Mesendoderm (in vitro differentiated cells): Measurements from ENCODE around the gene OR10A2.
A peak's percentile ranks its signal among the peaks of the same experiment; 100 is the strongest.
"Not testable (repeated sequence)": the region's sequence is repeated elsewhere in the genome, so short reads cannot be mapped to it uniquely, and the experiment has no call there.

ENCODE experiments used
- DNase-seq: peaks from one replicate; pipeline ENCODE4 v3.0.0; 2013
- H2AK5ac ChIP-seq: 2 replicates; pipeline ENCODE4 v1.6.1; 2013; ENCODE audit warnings: low read length, inconsistent platforms
- H2BK120ac ChIP-seq: 2 replicates; pipeline ENCODE4 v1.6.1; 2013; ENCODE audit warnings: low read depth, mild to moderate bottlenecking, low read length, moderate library complexity, mixed read lengths
- H2BK15ac ChIP-seq: replicated peaks from 2 replicates; pipeline ENCODE4 v1.6.1; 2013; ENCODE audit warnings: low read depth, mild to moderate bottlenecking, moderate library complexity
- H2BK5ac ChIP-seq: 2 replicates; pipeline ENCODE4 v1.6.1; 2013; ENCODE audit warnings: low read length, inconsistent platforms
- H3K18ac ChIP-seq: 2 replicates; pipeline ENCODE4 v1.6.1; 2013; ENCODE audit warnings: mild to moderate bottlenecking, low read length, mixed read lengths
- H3K23ac ChIP-seq: one replicate; pipeline ENCODE4 v1.6.1; 2013; ENCODE audit warnings: low read length
- H3K27ac ChIP-seq: 2 replicates; pipeline ENCODE4 v1.5.1; 2013; ENCODE audit warnings: low read depth, mild to moderate bottlenecking, inconsistent platforms, low read length, moderate library complexity
- H3K27me3 ChIP-seq: 2 replicates; pipeline ENCODE4 v1.6.1; 2013; ENCODE audit warnings: low read length, control low read depth, mild to moderate bottlenecking, inconsistent platforms; ENCODE audit not compliant: insufficient read depth, poor library complexity
- H3K36me3 ChIP-seq: 2 replicates; pipeline ENCODE4 v1.6.1; 2013; ENCODE audit warnings: low read length, inconsistent platforms; ENCODE audit not compliant: control insufficient read depth, insufficient read depth
- H3K4ac ChIP-seq: one replicate; pipeline ENCODE4 v1.6.1; 2013; ENCODE audit warnings: low read depth, mild to moderate bottlenecking, low read length, moderate library complexity
- H3K4me1 ChIP-seq: 2 replicates; pipeline ENCODE4 v1.6.1; 2013; ENCODE audit warnings: low read depth, low read length, inconsistent platforms; ENCODE audit not compliant: control insufficient read depth
- H3K4me2 ChIP-seq: 2 replicates; pipeline ENCODE4 v1.6.1; 2013; ENCODE audit warnings: low read length
- H3K4me3 ChIP-seq: 2 replicates; pipeline ENCODE4 v1.5.1; 2013; ENCODE audit warnings: mild to moderate bottlenecking, low read length
- H3K56ac ChIP-seq: one replicate; pipeline ENCODE4 v1.6.1; 2013; ENCODE audit warnings: low read length
- H3K79me1 ChIP-seq: 2 replicates; pipeline ENCODE4 v1.6.1; 2013; ENCODE audit warnings: low read length, inconsistent platforms
- H3K79me2 ChIP-seq: 2 replicates; pipeline ENCODE4 v1.6.1; 2013; ENCODE audit warnings: mild to moderate bottlenecking, low read length; ENCODE audit not compliant: control insufficient read depth, insufficient read depth
- H3K9ac ChIP-seq: 2 replicates; pipeline ENCODE4 v1.6.1; 2013; ENCODE audit warnings: low read length, inconsistent platforms
- H4K5ac ChIP-seq: one replicate; pipeline ENCODE4 v1.6.1; 2013; ENCODE audit warnings: low read length
- H4K8ac ChIP-seq: one replicate; pipeline ENCODE4 v1.6.1; 2013; ENCODE audit warnings: low read depth, mild to moderate bottlenecking, control low read depth, low read length, moderate library complexity
- WGBS: extraction: QIAGEN DNeasy Blood & Tissue Kit; methylation state at CpG from one replicate; pipeline ENCODE4 v1.1.7; 2013; ENCODE audit warnings: low lambda C conversion rate, missing lambda C conversion rate; ENCODE audit not compliant: insufficient coverage; ENCODE audit errors: extremely low coverage; 5-methylcytosine and 5-hydroxymethylcytosine counted together

Gene OR10A2

GRCh38 chr11:6900327-6900999 is 37.6 kb downstream of the OR10A2 start:
- Histone ChIP-seq H3K79me2 (no peaks in the 10 kb centered on the region), H3K4ac (no peak overlapping the region), H4K8ac (no peak overlapping the region), H3K27me3 (no peaks in the 10 kb centered on the region), H2AK5ac (no peak overlapping the region), H2BK5ac (no peak overlapping the region), H2BK15ac (no peak overlapping the region), H2BK120ac (no peak overlapping the region), H3K18ac (no peak overlapping the region), H3K36me3 (no peaks in the 10 kb centered on the region), H4K5ac (no peak overlapping the region), H3K4me3 (no peak overlapping the region), H3K9ac (no peak overlapping the region), H3K56ac (no peak overlapping the region), H3K4me1 (no peaks in the 10 kb centered on the region), H3K23ac (no peak overlapping the region), H3K27ac (no peak overlapping the region), H3K79me1 (no peaks in the 10 kb centered on the region), H3K4me2 (no peak overlapping the region)
- no CpG with 5 or more reads among the region's 2 CpGs for WGBS
- DNase-seq, result peak; percentile 48

GRCh38 chr11:6904804-6905203 is 41.9 kb downstream of the OR10A2 start:
- H3K27me3 ChIP-seq, H3K23ac ChIP-seq, H3K4ac ChIP-seq, H3K56ac ChIP-seq, H3K4me2 ChIP-seq, H3K79me2 ChIP-seq, H3K36me3 ChIP-seq, H3K18ac ChIP-seq, H3K27ac ChIP-seq, H3K79me1 ChIP-seq, H4K8ac ChIP-seq, DNase-seq, H2AK5ac ChIP-seq, H2BK5ac ChIP-seq, H4K5ac ChIP-seq, H2BK15ac ChIP-seq, H3K9ac ChIP-seq, H2BK120ac ChIP-seq, H3K4me3 ChIP-seq, H3K4me1 ChIP-seq: not testable (repeated sequence)
- no CpG with 5 or more reads among the region's 13 CpGs for WGBS

GRCh38 chr11:6911378-6911777 is 48.5 kb downstream of the OR10A2 start:
- Histone ChIP-seq H3K4me2 (no peak overlapping the region), H3K79me1 (no peaks in the 10 kb centered on the region), H4K8ac (no peak overlapping the region), H2BK5ac (no peak overlapping the region), H3K56ac (no peak overlapping the region), H2AK5ac (no peak overlapping the region), H2BK15ac (no peak overlapping the region), H3K23ac (no peak overlapping the region), H3K27me3 (no peaks in the 10 kb centered on the region), H3K4me1 (no peaks in the 10 kb centered on the region), H3K27ac (no peak overlapping the region), H4K5ac (no peak overlapping the region), H3K4ac (no peak overlapping the region), H3K36me3 (no peaks in the 10 kb centered on the region), H2BK120ac (no peak overlapping the region), H3K9ac (no peak overlapping the region), H3K4me3 (no peak overlapping the region), H3K79me2 (no peaks in the 10 kb centered on the region), H3K18ac (no peak overlapping the region)
- WGBS, result no CpG with 5 or more reads among the region's 3 CpGs
- no peak for DNase-seq

- Histone ChIP-seq H3K27me3 (no peaks in the 10 kb centered on the region), H3K4ac (no peak overlapping the region), H4K5ac (no peak overlapping the region), H3K23ac (no peak overlapping the region), H3K9ac (no peak overlapping the region), H4K8ac (no peak overlapping the region), H2AK5ac (no peak overlapping the region), H3K4me3 (no peak overlapping the region), H3K4me1 (no peaks in the 10 kb centered on the region), H3K79me2 (no peaks in the 10 kb centered on the region), H3K27ac (no peak overlapping the region), H3K79me1 (no peaks in the 10 kb centered on the region), H2BK120ac (no peak overlapping the region), H2BK15ac (no peak overlapping the region), H2BK5ac (no peak overlapping the region), H3K56ac (no peak overlapping the region), H3K4me2 (no peak overlapping the region), H3K36me3 (no peaks in the 10 kb centered on the region), H3K18ac (no peak overlapping the region)
- DNase-seq, result no peak
- WGBS, result 100% methylated on average over 1 of the region's 3 CpGs
These were observed 49.1 kb downstream of the OR10A2 start for GRCh38 chr11:6911948-6912347.

- DNase-seq, result no peak
- no peak overlapping the region for H3K4ac ChIP-seq
- H3K18ac ChIP-seq, result no peak overlapping the region
- no peaks in the 10 kb centered on the region for H3K4me1 ChIP-seq
- no peak overlapping the region for H3K9ac ChIP-seq
- no peak overlapping the region for H4K5ac ChIP-seq
- WGBS, result no CpG with 5 or more reads among the region's 2 CpGs
- H2AK5ac ChIP-seq, result no peak overlapping the region
- H4K8ac ChIP-seq, result no peak overlapping the region
- no peak overlapping the region for H2BK15ac ChIP-seq
- no peak overlapping the region for H3K4me2 ChIP-seq
- no peak overlapping the region for H3K4me3 ChIP-seq
- H3K36me3 ChIP-seq, result no peaks in the 10 kb centered on the region
- H2BK120ac ChIP-seq, result no peak overlapping the region
- H3K27ac ChIP-seq, result no peak overlapping the region
- H3K27me3 ChIP-seq, result no peaks in the 10 kb centered on the region
- H3K56ac ChIP-seq, result no peak overlapping the region
- H3K79me2 ChIP-seq, result no peaks in the 10 kb centered on the region
- no peaks in the 10 kb centered on the region for H3K79me1 ChIP-seq
- no peak overlapping the region for H2BK5ac ChIP-seq
- H3K23ac ChIP-seq, result no peak overlapping the region
These were observed 56.8 kb downstream of the OR10A2 start for GRCh38 chr11:6919698-6920097.

GRCh38 chr11:6920702-6921101 is 57.8 kb downstream of the OR10A2 start, which contains the start of gene OR2D3:
OR2D3 (plus strand) TSS chr11:6921002; CDS start chr11:6921002, 0 bp downstream.
- no peak for DNase-seq
- Histone ChIP-seq H2AK5ac (no peak within 1 kb of the TSS), H3K4me1 (peaks cover 2% of the 10 kb centered on the region), H3K4me2 (no peak within 1 kb of the TSS), H3K4me3 (no peak within 1 kb of the TSS), H3K56ac (no peak within 1 kb of the TSS), H3K36me3 (no peaks in the 10 kb centered on the region), H3K79me2 (no peaks in the 10 kb centered on the region), H3K23ac (no peak within 1 kb of the TSS), H4K5ac (no peak within 1 kb of the TSS), H2BK5ac (no peak within 1 kb of the TSS), H3K27me3 (no peaks in the 10 kb centered on the region), H3K79me1 (no peaks in the 10 kb centered on the region), H3K4ac (no peak within 1 kb of the TSS), H3K27ac (no peak within 1 kb of the TSS), H2BK120ac (no peak within 1 kb of the TSS), H4K8ac (no peak within 1 kb of the TSS), H2BK15ac (no peak within 1 kb of the TSS), H3K18ac (no peak within 1 kb of the TSS), H3K9ac (no peak within 1 kb of the TSS)
- no CpG with 5 or more reads among the region's 1 CpG for WGBS
